ENCODE data around the gene ALKBH3. TPM values are rescaled to one million over a fixed set of nuclear protein-coding genes. Genes with fewer than 3 reads are reported as not detected.

The ALKBH3 gene
- total and polyA plus RNA-seq, 2 donors (not counting 3 experiments of a cell fraction or from before 2014, with no cell fraction given) = 28.0 to 34.7 TPM

DNA sequence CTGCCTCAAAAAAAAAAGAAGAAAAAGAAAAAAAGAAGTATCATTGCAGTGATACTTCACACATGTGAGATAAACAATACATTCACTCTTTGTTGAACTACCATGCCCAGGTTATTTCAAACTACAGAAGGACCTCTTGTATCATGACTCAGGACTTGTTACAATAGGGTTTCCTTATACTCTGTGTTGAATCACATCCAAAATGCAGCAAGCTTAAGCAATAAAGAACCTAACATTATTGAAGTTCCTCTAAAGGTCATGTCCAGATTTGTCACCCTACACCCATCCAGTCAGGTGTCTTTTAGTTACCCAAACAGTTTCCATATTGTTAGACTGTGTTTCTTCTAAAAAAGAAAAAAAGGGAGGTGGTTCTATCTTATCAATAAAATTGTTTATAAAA lies 26.9 kb upstream of the ALKBH3 start:
- POLR2A ChIA-PET = no interaction called here
- H3K27me3 ChIP-seq (ENCODE audit: control insufficient read depth in 2 of 2, insufficient read depth in 2 of 2, low read length in 2 of 2) = no peaks in the 10 kb centered on the region

More for the DNA sequence above, 26.9 kb upstream of the ALKBH3 start:
- intact Hi-C loops (cut with micrococcal nuclease) (loop anchor here (2.0 to 10.0 kb wide), 4 partner anchors 169 to 436 kb away; partner anchors contain the start of gene HSD17B12), dilution Hi-C loops (cut with MboI; ENCODE audit: extremely low pct_ligation_motif_present, low sequenced_read_pairs) (no loop called here)
- H3K9me3 ChIP-seq (replicated peaks; ENCODE audit: control insufficient read depth, insufficient read depth, low read length) = no peaks in the 10 kb centered on the region
- no peak for DNase-seq (ENCODE audit: low read depth, low spot score)
- no peaks in the 10 kb centered on the region for H3K4me1 ChIP-seq (ENCODE audit: control insufficient read depth, extremely low read depth, insufficient read depth, low read length)
- no peaks in the 10 kb centered on the region for H3K36me3 ChIP-seq (ENCODE audit: control insufficient read depth in 2 of 2, extremely low read depth in 1 of 2, insufficient read depth in 2 of 2, low read length in 2 of 2)
- TF ChIP-seq, protein P1, sequence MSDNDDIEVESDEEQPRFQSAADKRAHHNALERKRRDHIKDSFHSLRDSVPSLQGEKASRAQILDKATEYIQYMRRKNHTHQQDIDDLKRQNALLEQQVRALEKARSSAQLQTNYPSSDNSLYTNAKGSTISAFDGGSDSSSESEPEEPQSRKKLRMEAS (IDR thresholded peaks at IDR 0.05; ENCODE audit: insufficient read depth, insufficient read length) = no peak
- TF ChIP-seq POLR2AphosphoS5 (IDR thresholded peaks at IDR 0.05; ENCODE audit: insufficient read depth, low read depth, low read length) = no peak
- TF ChIP-seq, protein P2, sequence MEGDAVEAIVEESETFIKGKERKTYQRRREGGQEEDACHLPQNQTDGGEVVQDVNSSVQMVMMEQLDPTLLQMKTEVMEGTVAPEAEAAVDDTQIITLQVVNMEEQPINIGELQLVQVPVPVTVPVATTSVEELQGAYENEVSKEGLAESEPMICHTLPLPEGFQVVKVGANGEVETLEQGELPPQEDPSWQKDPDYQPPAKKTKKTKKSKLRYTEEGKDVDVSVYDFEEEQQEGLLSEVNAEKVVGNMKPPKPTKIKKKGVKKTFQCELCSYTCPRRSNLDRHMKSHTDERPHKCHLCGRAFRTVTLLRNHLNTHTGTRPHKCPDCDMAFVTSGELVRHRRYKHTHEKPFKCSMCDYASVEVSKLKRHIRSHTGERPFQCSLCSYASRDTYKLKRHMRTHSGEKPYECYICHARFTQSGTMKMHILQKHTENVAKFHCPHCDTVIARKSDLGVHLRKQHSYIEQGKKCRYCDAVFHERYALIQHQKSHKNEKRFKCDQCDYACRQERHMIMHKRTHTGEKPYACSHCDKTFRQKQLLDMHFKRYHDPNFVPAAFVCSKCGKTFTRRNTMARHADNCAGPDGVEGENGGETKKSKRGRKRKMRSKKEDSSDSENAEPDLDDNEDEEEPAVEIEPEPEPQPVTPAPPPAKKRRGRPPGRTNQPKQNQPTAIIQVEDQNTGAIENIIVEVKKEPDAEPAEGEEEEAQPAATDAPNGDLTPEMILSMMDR (IDR thresholded peaks at IDR 0.05; ENCODE audit: extremely low read depth in 1 of 2, insufficient read depth in 1 of 2, low read depth in 1 of 2, low read length in 2 of 2) = no peak
- TF ChIP-seq MYC (IDR thresholded peaks at IDR 0.05; ENCODE audit: low read depth, low read length) = no peak
- TF ChIP-seq JUN (IDR thresholded peaks at IDR 0.05; ENCODE audit: borderline replicate concordance, insufficient read depth, insufficient read length, low read depth) = no peak
- no peak for TF ChIP-seq GATA2 (IDR thresholded peaks at IDR 0.05; ENCODE audit: insufficient read depth, insufficient read length, low read depth, low read length)
- no peak for TF ChIP-seq POLR2A (IDR thresholded peaks at IDR 0.05; ENCODE audit: low read depth, low read length)
- no peak for TF ChIP-seq FOS (IDR thresholded peaks at IDR 0.05; ENCODE audit: borderline replicate concordance, insufficient read depth, low read length)
- TF ChIP-seq EZH2 (IDR thresholded peaks at IDR 0.05; ENCODE audit: borderline replicate concordance, low read depth, low read length, severe bottlenecking) = no peak
- H3K27ac ChIP-seq (ENCODE audit: insufficient read depth, low read depth, low read length) = no peak overlapping the region
- CTCF ChIA-PET = interaction anchor here (1.1 kb wide), 1 partner anchor 9 kb away, joined by 4 read pairs; no protein-coding TSS in a partner anchor
- no peaks in the 10 kb centered on the region for H4K20me1 ChIP-seq (replicated peaks; ENCODE audit: control insufficient read depth, extremely low read depth, insufficient read depth, low read length)
- no peak overlapping the region for H3K4me2 ChIP-seq (ENCODE audit: insufficient read depth, low read length)
- no peak for FAIRE-seq
- no peak overlapping the region for H2AFZ ChIP-seq (ENCODE audit: low read depth, low read length)
- H3K9ac ChIP-seq (replicated peaks; ENCODE audit: extremely low read depth, insufficient read depth, low read length) = no peak overlapping the region
- H3K4me3 ChIP-seq (replicated peaks in 1 of 3; ENCODE audit: insufficient read depth in 1 of 3, low read depth in 1 of 3, low read length in 3 of 3) = no peak overlapping the region
- no TSS peak for BruUV-seq (replicated peaks)
- H3K79me2 ChIP-seq (ENCODE audit: control insufficient read depth, insufficient read depth, low read length) = no peaks in the 10 kb centered on the region
- H3K9me1 ChIP-seq (replicated peaks; ENCODE audit: control insufficient read depth, extremely low read depth, insufficient read depth, low read length) = no peaks in the 10 kb centered on the region

All from endothelial cell of umbilical vein (primary cell).